ENCODE data around the gene HOMER2.

GRCh38 chr15:82930461-82930860, 22.1 kb downstream of the HOMER2 start:
- no peak for TF ChIP-seq CTCF (conservative IDR thresholded peaks at IDR 0.05)
- TF ChIP-seq ZFX (IDR thresholded peaks at IDR 0.05), result no peak

Data from C4-2B (cell line).